GM12878 (cell line): ENCODE data around the gene GOLGA5. TPM values are rescaled to one million over a fixed set of nuclear protein-coding genes. Genes with fewer than 3 reads are reported as not detected.

ENCODE experiments used
- ATAC-seq: fragments of 200-7000 bp; cut with Tn5 transposase; 3 replicates; pipeline ENCODE4 v1.9.1; 2020; ENCODE audit warnings: mild to moderate bottlenecking, moderate library complexity
- BruUV-seq: library from RNA; stranded (reverse); fragments of 400-500 nt; replicated peaks from 2 replicates; lab custom pipeline; 2021; lab: Mats Ljungman, UMichigan
- CTCF ChIA-PET: fragments of 300-600 bp; sonication (Branson Sonifier 250); formaldehyde crosslinking; extraction: SDS; loops from one replicate; lab custom pipeline; 2021; ENCODE audit warnings: inconsistent platforms; lab: Yijun Ruan, JAX
- POLR2A ChIA-PET: fragments of 350-600 bp; formaldehyde crosslinking; extraction: SDS; loops from one replicate; lab custom pipeline; 2021; ENCODE audit warnings: inconsistent platforms; lab: Charles Lee
- RAD21 ChIA-PET: fragments of 300-600 bp; sonication (Branson Sonifier 250); formaldehyde crosslinking; loops from one replicate; lab custom pipeline; 2023; ENCODE audit warnings: antibody characterized with exemption; ENCODE audit not compliant: unreplicated experiment; lab: Charles Lee
- SMC1A ChIA-PET: fragments of 300-600 bp; sonication (Branson Sonifier 250); formaldehyde crosslinking; loops from one replicate; lab custom pipeline; 2023; ENCODE audit not compliant: unreplicated experiment, uncharacterized antibody; lab: Charles Lee
- DNase-seq: peaks from one replicate; pipeline ENCODE4 v3.0.0-alpha.2; 2011; ENCODE audit warnings: low read depth, low spot score
- FAIRE-seq: peaks from 3 replicates; lab custom pipeline; 2011; peaks lifted over from hg19 to GRCh38; lab: Jason Lieb, UNC
- H2AFZ ChIP-seq: 2 replicates; pipeline ENCODE4 v1.6.0; 2011; ENCODE audit warnings: low read depth, low read length, control low read depth; ENCODE audit not compliant: control insufficient read depth
- H3K27ac ChIP-seq: 2 replicates; pipeline ENCODE4 v1.5.1; 2011; ENCODE audit warnings: control low read depth; ENCODE audit not compliant: control insufficient read depth, insufficient read depth
- H3K27me3 ChIP-seq, 2 experiments: replicated peaks in 1 of 2; 2 replicates each; pipeline versions ENCODE4 v1.6.0 to v1.6.1; 2011; ENCODE audit warnings: low read length in 1 of 2; ENCODE audit not compliant: control insufficient read depth in 2 of 2, insufficient read depth in 2 of 2
- H3K36me3 ChIP-seq, 2 experiments: 2 replicates each; pipeline ENCODE4 v1.5.1; 2011; ENCODE audit warnings: low read length in 1 of 2; ENCODE audit not compliant: control insufficient read depth in 2 of 2, insufficient read depth in 2 of 2
- H3K4me1 ChIP-seq: 2 replicates; pipeline ENCODE4 v1.6.1; 2011; ENCODE audit warnings: mild to moderate bottlenecking, low read length, moderate library complexity, mixed read lengths; ENCODE audit not compliant: control insufficient read depth, insufficient read depth
- H3K4me2 ChIP-seq: 2 replicates; pipeline ENCODE4 v1.6.0; 2011; ENCODE audit warnings: control low read depth; ENCODE audit not compliant: control insufficient read depth, insufficient read depth
- H3K4me3 ChIP-seq: fragments of 200-600 bp; sonication (generic); 2 replicates; pipeline ENCODE4 v1.5.1; 2016
- H3K79me2 ChIP-seq: 2 replicates; pipeline ENCODE4 v1.6.0; 2011; ENCODE audit warnings: low read length; ENCODE audit not compliant: control insufficient read depth, insufficient read depth
- H3K9ac ChIP-seq: 2 replicates; pipeline ENCODE4 v1.8.0; 2011; ENCODE audit warnings: low read length, control low read depth, mixed read lengths; ENCODE audit not compliant: control insufficient read depth, insufficient read depth
- H3K9me3 ChIP-seq: replicated peaks from 3 replicates; pipeline ENCODE4 v1.5.1; 2011; ENCODE audit warnings: mild to moderate bottlenecking, low read length; ENCODE audit not compliant: control insufficient read depth, insufficient read depth
- H4K20me1 ChIP-seq: 2 replicates; pipeline ENCODE4 v1.6.0; 2011; ENCODE audit not compliant: control insufficient read depth, insufficient read depth
- ATF7 ChIP-seq: fragments of 450-650 bp; IDR thresholded peaks from 2 replicates; pipeline ENCODE4 v1.6.1; 2016; ENCODE audit warnings: low read depth, mild to moderate bottlenecking
- CHD4 ChIP-seq: fragments of 200-600 bp; sonication (generic); IDR thresholded peaks from 2 replicates; pipeline ENCODE4 v1.6.1; 2016; ENCODE audit warnings: mild to moderate bottlenecking
- E2F4 ChIP-seq: IDR thresholded peaks from 2 replicates; pipeline ENCODE4 v1.6.1; 2012; ENCODE audit warnings: low read depth, low read length, improper control_type of control experiment
- ELK1 ChIP-seq: IDR thresholded peaks from 2 replicates; pipeline ENCODE4 v1.6.1; 2012; ENCODE audit warnings: low read depth, low read length, improper control_type of control experiment
- HSF1 ChIP-seq: fragments of 150-350 bp; IDR thresholded peaks from 2 replicates; pipeline ENCODE4 v1.6.1; 2014; ENCODE audit warnings: mild to moderate bottlenecking, low read depth, low read length
- IKZF2 ChIP-seq, 2 experiments: fragments of 450-650 bp; IDR thresholded peaks; 2 replicates each; pipeline ENCODE4 v1.6.1; 2017; ENCODE audit warnings: mild to moderate bottlenecking in 2 of 2, moderate library complexity in 2 of 2
- JUNB ChIP-seq: IDR thresholded peaks from 2 replicates; pipeline ENCODE4 v1.6.1; 2016; ENCODE audit warnings: antibody characterized with exemption, mild to moderate bottlenecking
- MTA3 ChIP-seq: IDR thresholded peaks from 2 replicates; pipeline ENCODE4 v1.6.1; 2012; ENCODE audit warnings: low read length, inconsistent platforms, borderline replicate concordance
- NFIC ChIP-seq: IDR thresholded peaks from 2 replicates; pipeline ENCODE4 v1.6.1; 2012; ENCODE audit warnings: low read depth, mild to moderate bottlenecking, inconsistent platforms, low read length, moderate library complexity
- SIX5 ChIP-seq: IDR thresholded peaks from 2 replicates; pipeline ENCODE4 v1.6.1; 2011; ENCODE audit warnings: mild to moderate bottlenecking, low read depth, low read length, moderate library complexity; ENCODE audit not compliant: severe bottlenecking
- SPI1 ChIP-seq: IDR thresholded peaks from 2 replicates; pipeline ENCODE4 v1.6.1; 2011; ENCODE audit warnings: low read depth, mild to moderate bottlenecking, low read length, moderate library complexity, borderline replicate concordance; ENCODE audit not compliant: insufficient read depth
- TCF3 ChIP-seq: IDR thresholded peaks from 2 replicates; pipeline ENCODE4 v1.6.1; 2012; ENCODE audit warnings: low read depth, mild to moderate bottlenecking, low read length, borderline replicate concordance; ENCODE audit not compliant: insufficient read depth
- USF2 ChIP-seq: IDR thresholded peaks from 2 replicates; pipeline ENCODE4 v1.6.1; 2011; ENCODE audit warnings: low read depth, low read length, improper control_type of control experiment, borderline replicate concordance
- ZNF217 ChIP-seq: fragments of 450-650 bp; IDR thresholded peaks from 2 replicates; pipeline ENCODE4 v1.6.1; 2017; ENCODE audit warnings: antibody characterized with exemption, mild to moderate bottlenecking
- WGBS: methylation state at CpG from one replicate; pipeline ENCODE4 v1.1.6; 2016; ENCODE audit warnings: low lambda C conversion rate; ENCODE audit not compliant: insufficient replicate concordance, insufficient coverage; ENCODE audit errors: missing lambda C conversion rate; 5-methylcytosine and 5-hydroxymethylcytosine counted together
- in situ Hi-C: fragments of 300-500 bp; cut with MboI; formaldehyde crosslinking; loops from 9 replicates; pipeline ENCODE4 v1.14.3; 2018; ENCODE audit warnings: mixed read lengths
- intact Hi-C: fragments of 100-400 bp; cut with micrococcal nuclease; formaldehyde crosslinking; loops from one replicate; pipeline ENCODE4 v1.14.2; 2022; ENCODE audit not compliant: unreplicated experiment
- polyA plus RNA-seq, 11 experiments: library from polyadenylated mRNA; depleted of rRNA in 4 of 11; unstranded in 6 of 11; stranded (reverse) in 5 of 11; fragments of >200 nt; fragmentation: Nextera tagmentation in 4 of 11; fragmentation: Illumina TruSeq in 1 of 11; extraction: Ambion mirVana in 4 of 11; extraction: Trizol in 1 of 11; gene quantifications; 1 replicate in 1 of 11; 2 replicates in 10 of 11; pipeline versions ENCODE4 v1.2.1 to v1.2.3, GENCODE V29; 2011 to 2016; ENCODE audit warnings: inconsistent platforms in 2 of 11, missing spikeins in 2 of 11, low read depth in 1 of 11
- total RNA-seq, 4 experiments: library from RNA; depleted of rRNA in 3 of 4; stranded (reverse); fragments of >200 nt in 3 of 4; fragmentation: Illumina TruSeq in 1 of 4; extraction: Trizol in 1 of 4; gene quantifications; 2 replicates each; pipeline versions ENCODE4 v1.2.1 to v1.2.3, GENCODE V29; 2013 to 2021
- TF ChIP-seq, protein P1 (sequence below): fragments of 450-650 bp; IDR thresholded peaks from 2 replicates; pipeline ENCODE4 v1.6.1; 2016; ENCODE audit warnings: mild to moderate bottlenecking
- TF ChIP-seq, protein P2 (sequence below): IDR thresholded peaks from 2 replicates; pipeline ENCODE4 v1.6.1; 2012; ENCODE audit warnings: low read length, inconsistent platforms

Gene GOLGA5
- total and polyA plus RNA-seq, 10 of the 15 experiments (the other 5 are each of a cell fraction or from before 2014, with no cell fraction given), result 10.9 to 30.1 (median 19.7) TPM

- WGBS, result 48% methylated on average over 2 of the region's 2 CpGs
- FAIRE-seq (peak; percentile 86), ATAC-seq (peak; percentile 95), DNase-seq (peak; percentile 86)
- Histone ChIP-seq H3K27me3 (no peaks in the 10 kb centered on the region), H3K9me3 (peaks cover 6% of the 10 kb centered on the region; the same call in 1 of the 3 replicates), H3K4me1 (peaks cover 7% of the 10 kb centered on the region), H3K27ac (no peak overlapping the region), H4K20me1 (no peaks in the 10 kb centered on the region), H3K36me3 (peaks cover 0 to 1% of the 10 kb centered on the region in 2 experiments; a peak in 1 of 4 replicates), H3K4me3 (no peak overlapping the region), H3K4me2 (no peak overlapping the region), H3K79me2 (no peaks in the 10 kb centered on the region), H2AFZ (no peak overlapping the region), H3K9ac (no peak overlapping the region)
- CTCF ChIA-PET, result interaction anchor here (1.4 kb wide), 1 partner anchor 293 kb away, joined by 3 read pairs; no protein-coding TSS in a partner anchor
- intact Hi-C loops (no loop called here), in situ Hi-C loops (no loop called here)
- RAD21 ChIA-PET, result no interaction called here
- no TSS peak for BruUV-seq
- SMC1A ChIA-PET, result no interaction called here
- POLR2A ChIA-PET, result no interaction called here
- TF ChIP-seq, protein P1, sequence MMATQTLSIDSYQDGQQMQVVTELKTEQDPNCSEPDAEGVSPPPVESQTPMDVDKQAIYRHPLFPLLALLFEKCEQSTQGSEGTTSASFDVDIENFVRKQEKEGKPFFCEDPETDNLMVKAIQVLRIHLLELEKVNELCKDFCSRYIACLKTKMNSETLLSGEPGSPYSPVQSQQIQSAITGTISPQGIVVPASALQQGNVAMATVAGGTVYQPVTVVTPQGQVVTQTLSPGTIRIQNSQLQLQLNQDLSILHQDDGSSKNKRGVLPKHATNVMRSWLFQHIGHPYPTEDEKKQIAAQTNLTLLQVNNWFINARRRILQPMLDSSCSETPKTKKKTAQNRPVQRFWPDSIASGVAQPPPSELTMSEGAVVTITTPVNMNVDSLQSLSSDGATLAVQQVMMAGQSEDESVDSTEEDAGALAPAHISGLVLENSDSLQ, result peak; percentile 27; the same call in 1 of the 2 replicates
- TF ChIP-seq CHD4 (no peak), SPI1 (peak; percentile 85), ATF7 (peak; percentile 75), NFIC (peak; percentile 68), HSF1 (no peak), TCF3 (0 out of 2 replicates have a peak, but pooled peaks have one; percentile 18), MTA3 (peak; percentile 36; the same call in 1 of the 2 replicates), IKZF2 (IDR thresholded peaks at IDR 0.05) (peak; percentile 85 to 86), USF2 (peak; percentile 42; the same call in 1 of the 2 replicates), JUNB (peak; percentile 48; the same call in 1 of the 2 replicates), ZNF217 (peak; percentile 32; the same call in 1 of the 2 replicates), SIX5 (no peak), E2F4 (no peak), ELK1 (no peak)
- TF ChIP-seq, protein P2, sequence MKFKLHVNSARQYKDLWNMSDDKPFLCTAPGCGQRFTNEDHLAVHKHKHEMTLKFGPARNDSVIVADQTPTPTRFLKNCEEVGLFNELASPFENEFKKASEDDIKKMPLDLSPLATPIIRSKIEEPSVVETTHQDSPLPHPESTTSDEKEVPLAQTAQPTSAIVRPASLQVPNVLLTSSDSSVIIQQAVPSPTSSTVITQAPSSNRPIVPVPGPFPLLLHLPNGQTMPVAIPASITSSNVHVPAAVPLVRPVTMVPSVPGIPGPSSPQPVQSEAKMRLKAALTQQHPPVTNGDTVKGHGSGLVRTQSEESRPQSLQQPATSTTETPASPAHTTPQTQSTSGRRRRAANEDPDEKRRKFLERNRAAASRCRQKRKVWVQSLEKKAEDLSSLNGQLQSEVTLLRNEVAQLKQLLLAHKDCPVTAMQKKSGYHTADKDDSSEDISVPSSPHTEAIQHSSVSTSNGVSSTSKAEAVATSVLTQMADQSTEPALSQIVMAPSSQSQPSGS, result peak; percentile 70
These were observed 52.2 kb downstream of the GOLGA5 start for GRCh38 chr14:92846162-92846897.
